B cell (primary cell): ENCODE data around the gene CXCL16. TPM values are rescaled to one million over a fixed set of nuclear protein-coding genes. Genes with fewer than 3 reads are reported as not detected.

Experiments
- ATAC-seq: fragments of 200-7000 bp; cut with Tn5 transposase; one replicate; pipeline ENCODE4 v1.10.0; 2021; ENCODE audit warnings: low read depth, mild to moderate bottlenecking, moderate number of reproducible peaks, moderate library complexity
- CTCF ChIA-PET: fragments of 350-600 bp; sonication (Branson Sonifier 250); formaldehyde crosslinking; loops from one replicate; lab custom pipeline; 2021; ENCODE audit warnings: antibody characterized with exemption, inconsistent platforms; lab: Charles Lee
- POLR2A ChIA-PET: fragments of 350-600 bp; sonication (Branson Sonifier 250); formaldehyde crosslinking; loops from one replicate; lab custom pipeline; 2021; ENCODE audit warnings: antibody characterized with exemption; lab: Charles Lee
- DNase-seq: peaks from one replicate; pipeline ENCODE4 v3.0.0; 2013
- H2AFZ ChIP-seq: 2 replicates; pipeline ENCODE4 v1.6.1; 2012; ENCODE audit warnings: mild to moderate bottlenecking, low read depth, low read length; ENCODE audit not compliant: insufficient read depth, poor library complexity, severe bottlenecking
- H3K27ac ChIP-seq, 2 donors: 1 replicate in 1 of 2; 2 replicates in 1 of 2; pipeline ENCODE4 v1.5.1; 2012 to 2013; ENCODE audit warnings: low read length in 2 of 2, mild to moderate bottlenecking in 2 of 2, moderate library complexity in 1 of 2
- H3K27me3 ChIP-seq, 4 experiments: fragments of 200-600 bp in 1 of 4; sonication (generic) in 1 of 4; replicated peaks in 1 of 4; 1 replicate in 2 of 4; 2 replicates in 2 of 4; pipeline versions ENCODE4 v1.6.1 to v1.7.0; 2013 to 2016; ENCODE audit warnings: low read length in 3 of 4, mild to moderate bottlenecking in 2 of 4, mixed read lengths in 1 of 4, moderate library complexity in 1 of 4; ENCODE audit not compliant: insufficient read depth in 4 of 4, control insufficient read depth in 3 of 4; ENCODE audit errors: control extremely low read depth in 1 of 4
- H3K36me3 ChIP-seq, 2 experiments: replicated peaks in 1 of 2; 1 replicate in 1 of 2; 2 replicates in 1 of 2; pipeline versions ENCODE4 v1.6.1 to v1.7.1; 2013; ENCODE audit warnings: low read length in 1 of 2; ENCODE audit not compliant: insufficient read depth in 2 of 2, control insufficient read depth in 1 of 2; ENCODE audit errors: control extremely low read depth in 1 of 2, extremely low read depth in 1 of 2
- H3K4me1 ChIP-seq, 2 donors: fragments of 200-600 bp in 1 of 2; sonication (generic) in 1 of 2; 1 replicate in 1 of 2; 2 replicates in 1 of 2; pipeline versions ENCODE4 v1.5.1 to v1.6.1; 2013 to 2017; ENCODE audit warnings: low read length in 2 of 2; ENCODE audit not compliant: control insufficient read depth in 2 of 2, insufficient read depth in 2 of 2
- H3K4me2 ChIP-seq: replicated peaks from 2 replicates; pipeline ENCODE3; 2012; ENCODE audit warnings: mild to moderate bottlenecking, low read depth, low read length; ENCODE audit not compliant: poor library complexity, severe bottlenecking
- H3K4me3 ChIP-seq, 5 experiments: fragments of 200-600 bp in 1 of 5; sonication (generic) in 1 of 5; 1 replicate in 3 of 5; 2 replicates in 2 of 5; pipeline versions ENCODE4 v1.5.1 to v1.7.0; 2011 to 2016; ENCODE audit warnings: low read length in 4 of 5, mild to moderate bottlenecking in 4 of 5, low read depth in 2 of 5, control low read depth in 1 of 5, moderate library complexity in 1 of 5; ENCODE audit not compliant: insufficient read depth in 1 of 5; ENCODE audit errors: control extremely low read depth in 1 of 5, extremely low read depth in 1 of 5
- H3K79me2 ChIP-seq: fragments of 200-600 bp; sonication (generic); one replicate; pipeline ENCODE4 v1.6.0; 2016; ENCODE audit warnings: low read length; ENCODE audit not compliant: control insufficient read depth, insufficient read depth
- H3K9ac ChIP-seq: fragments of 200-600 bp; sonication (generic); 2 replicates; pipeline ENCODE4 v1.6.1; 2017; ENCODE audit warnings: mild to moderate bottlenecking, low read length, moderate library complexity
- H3K9me3 ChIP-seq, 3 donors: one replicate each; pipeline versions ENCODE4 v1.6.1 to v1.7.1; 2013; ENCODE audit warnings: low read length in 2 of 3; ENCODE audit not compliant: control insufficient read depth in 2 of 3, insufficient read depth in 1 of 3; ENCODE audit errors: control extremely low read depth in 1 of 3
- H4K20me1 ChIP-seq: 2 replicates; pipeline ENCODE4 v1.6.0; 2012; ENCODE audit warnings: mild to moderate bottlenecking, low read length; ENCODE audit not compliant: insufficient read depth, control insufficient read depth, poor library complexity, severe bottlenecking
- H3K27ac Mint-ChIP-seq: one replicate; pipeline ENCODE4 v1.8.0; 2021; ENCODE audit warnings: mixed read lengths
- H3K27me3 Mint-ChIP-seq: one replicate; pipeline ENCODE4 v1.8.0; 2021; ENCODE audit warnings: mixed read lengths
- H3K4me1 Mint-ChIP-seq: one replicate; pipeline ENCODE4 v1.8.0; 2021; ENCODE audit warnings: mixed read lengths
- H3K4me3 Mint-ChIP-seq: one replicate; pipeline ENCODE4 v1.8.0; 2021; ENCODE audit warnings: mixed read lengths
- H3K9me3 Mint-ChIP-seq: one replicate; pipeline ENCODE4 v1.8.0; 2022; ENCODE audit warnings: mixed read lengths; ENCODE audit not compliant: insufficient read depth
- CTCF ChIP-seq: fragments of 200-600 bp; IDR thresholded peaks from one replicate; pipeline ENCODE4 v1.8.0; 2022; ENCODE audit warnings: antibody characterized with exemption, mild to moderate bottlenecking
- EZH2 ChIP-seq: IDR thresholded peaks from 2 replicates; pipeline ENCODE4 v1.6.1; 2012; ENCODE audit warnings: borderline replicate concordance, low read depth, mild to moderate bottlenecking, moderate library complexity, low read length; ENCODE audit not compliant: insufficient read depth, poor library complexity, severe bottlenecking
- WGBS: methylation state at CpG from one replicate; pipeline ENCODE4 v1.1.5; 2013; ENCODE audit warnings: missing lambda C conversion rate; ENCODE audit not compliant: insufficient coverage; 5-methylcytosine and 5-hydroxymethylcytosine counted together
- intact Hi-C: fragments of 100-400 bp; cut with micrococcal nuclease; formaldehyde crosslinking; loops from one replicate; pipeline ENCODE4 v1.10.0; 2022
- polyA plus RNA-seq: library from polyadenylated mRNA; depleted of rRNA; stranded (reverse); fragments of >200 nt; gene quantifications from 2 replicates; pipeline ENCODE4 v1.2.3, GENCODE V29; 2012
- total RNA-seq, 2 donors: library from RNA; stranded (reverse); fragments of 120-200 nt in 1 of 2; gene quantifications; 1 replicate in 1 of 2; 2 replicates in 1 of 2; pipeline versions ENCODE4 v1.2.3 to v1.2.4, GENCODE V29; 2013 to 2022

The CXCL16 gene
- total and polyA plus RNA-seq, 2 donors (not counting 1 experiment from before 2014, with no cell fraction given), result 10.9 to 22.0 TPM

GRCh38 chr17:4733073-4733531, 6.6 kb downstream of the CXCL16 start:
- no peaks in the 10 kb centered on the region for H3K9me3 Mint-ChIP-seq
- H3K36me3 ChIP-seq, result no peaks in the 10 kb centered on the region
- no peak overlapping the region for H2AFZ ChIP-seq
- TF ChIP-seq EZH2, result no peak
- peak; percentile 76 for TF ChIP-seq CTCF
- H3K4me2 ChIP-seq, result peak overlapping the region; percentile 77
- H3K27ac Mint-ChIP-seq, result peak overlapping the region; percentile 93
- ChIA-PET POLR2A (interaction anchor here (0.7 to 1.3 kb wide), 3 partner anchors 23 to 166 kb away, joined by 3 to 4 read pairs (median 3); partner anchors contain the start of genes ARRB2 and C17orf107), CTCF (interaction anchor here (1.3 to 3.0 kb wide), 6 partner anchors 21 to 170 kb away, joined by 4 to 26 read pairs (median 11); partner anchors contain the start of genes ARRB2 and CHRNE)
- H3K27me3 ChIP-seq, result no peaks in the 10 kb centered on the region
- H3K27ac ChIP-seq, result peak overlapping the region; percentile 66 to 68
- WGBS, result 66% methylated on average over 5 of the region's 6 CpGs
- peaks cover 18% of the 10 kb centered on the region for H3K79me2 ChIP-seq
- peak overlapping the region; percentile 65 for H3K4me3 Mint-ChIP-seq
- H3K9me3 ChIP-seq, result no peaks in the 10 kb centered on the region
- H3K4me1 ChIP-seq, result peaks cover 33 to 47% of the 10 kb centered on the region in 2 donors
- no peak overlapping the region for H3K4me3 ChIP-seq
- no peaks in the 10 kb centered on the region for H3K27me3 Mint-ChIP-seq
- H3K9ac ChIP-seq, result peak overlapping the region; percentile 37
- intact Hi-C loops, result loop anchor here (1.0 to 5.0 kb wide), 3 partner anchors 156 to 591 kb away; partner anchors contain the start of genes CYB5D2, PFN1 and ZZEF1
- peak; percentile 59 for ATAC-seq
- peak; percentile 89 for DNase-seq
- H3K4me1 Mint-ChIP-seq, result peaks cover 49% of the 10 kb centered on the region
- peaks cover 13% of the 10 kb centered on the region for H4K20me1 ChIP-seq

GRCh38 chr17:4728124-4728523, 11.6 kb downstream of the CXCL16 start:
- ChIA-PET POLR2A (no interaction called here), CTCF (interaction anchor here (0.8 kb wide), 1 partner anchor 612 kb away, joined by 3 read pairs; no protein-coding TSS in a partner anchor)
- Mint-ChIP-seq H3K27me3 (no peaks in the 10 kb centered on the region), H3K27ac (no peak overlapping the region), H3K9me3 (no peaks in the 10 kb centered on the region), H3K4me3 (no peak overlapping the region), H3K4me1 (peaks cover 24% of the 10 kb centered on the region)
- Histone ChIP-seq H3K4me3 (no peak overlapping the region), H3K27ac (no peak overlapping the region), H3K9me3 (no peaks in the 10 kb centered on the region), H3K79me2 (peaks cover 14% of the 10 kb centered on the region), H3K4me1 (peaks cover 20 to 30% of the 10 kb centered on the region in 2 donors), H4K20me1 (peaks cover 7% of the 10 kb centered on the region), H3K4me2 (no peak overlapping the region), H3K36me3 (no peaks in the 10 kb centered on the region), H3K27me3 (no peaks in the 10 kb centered on the region), H3K9ac (no peak overlapping the region), H2AFZ (no peak overlapping the region)
- DNase-seq (no peak), ATAC-seq (no peak)
- TF ChIP-seq CTCF, result no peak
- TF ChIP-seq EZH2, result no peak
- WGBS, result no CpG with 5 or more reads among the region's 3 CpGs
- intact Hi-C loops, result no loop called here
